NCI-H1105 (cell line): Measurements from ENCODE around the gene SCO2.
A peak's percentile ranks its signal among the peaks of the same experiment; 100 is the strongest.
"Not testable (repeated sequence)": the region's sequence is repeated elsewhere in the genome, so short reads cannot be mapped to it uniquely, and the experiment has no call there.

Experiments used
- DNase-seq: peaks from one replicate; lab custom pipeline; 2025; lab: John Stamatoyannopoulos, UW

Gene SCO2

GRCh38 chr22:50520184-50520583, 5.2 kb downstream of the SCO2 start:
- not testable (repeated sequence) for DNase-seq

GRCh38 chr22:50519151-50519550, 6.2 kb downstream of the SCO2 start:
- DNase-seq = no peak

- no peak for DNase-seq
Measured at GRCh38 chr22:50518606-50519005, 6.8 kb downstream of the SCO2 start.

- DNase-seq = no peak
Measured at GRCh38 chr22:50517495-50518260, 7.7 kb downstream of the SCO2 start.

- no peak for DNase-seq
Measured at GRCh38 chr22:50516891-50517290, 8.5 kb downstream of the SCO2 start.

GRCh38 chr22:50516068-50516467, 9.3 kb downstream of the SCO2 start:
- DNase-seq = no peak

GRCh38 chr22:50513175-50513574, 12.2 kb downstream of the SCO2 start:
- DNase-seq = no peak

GRCh38 chr22:50508897-50509296, 16.5 kb downstream of the SCO2 start:
- no peak for DNase-seq

- peak; percentile 95 for DNase-seq
Measured at GRCh38 chr22:50507991-50508884, 17.2 kb downstream of the SCO2 start, which contains the start of gene NCAPH2. NCAPH2 (plus strand) TSS chr22:50508224; CDS start chr22:50508338, 114 bp downstream.

- DNase-seq = peak; percentile 93
Measured at GRCh38 chr22:50507421-50507990, 17.9 kb downstream of the SCO2 start, which contains the start of gene LMF2. LMF2 (minus strand) TSS chr22:50507702; CDS start chr22:50507675, 27 bp downstream.

- DNase-seq = peak; percentile 2
Measured at GRCh38 chr22:50506611-50507420, 18.6 kb downstream of the SCO2 start.

GRCh38 chr22:50505776-50506610, 19.4 kb downstream of the SCO2 start:
- DNase-seq = no peak

GRCh38 chr22:50505276-50505775, 20.1 kb downstream of the SCO2 start:
- DNase-seq = no peak

- DNase-seq = no peak
Measured at GRCh38 chr22:50504369-50505211, 20.8 kb downstream of the SCO2 start.

GRCh38 chr22:50503475-50504145, 21.8 kb downstream of the SCO2 start:
- DNase-seq = no peak

- no peak for DNase-seq
Measured at GRCh38 chr22:50502628-50503474, 22.5 kb downstream of the SCO2 start.

- DNase-seq = no peak
Measured at GRCh38 chr22:50502096-50502495, 23.3 kb downstream of the SCO2 start.

GRCh38 chr22:50500452-50500851, 24.9 kb downstream of the SCO2 start:
- DNase-seq = no peak
